ENCODE data around the gene C1QTNF8. TPM values are rescaled to one million over a fixed set of nuclear protein-coding genes. Genes with fewer than 3 reads are reported as not detected.

Gene C1QTNF8
- total and polyA plus RNA-seq, 4 donors, result 1.2 to 1.4 TPM; not detected in 2

DNA sequence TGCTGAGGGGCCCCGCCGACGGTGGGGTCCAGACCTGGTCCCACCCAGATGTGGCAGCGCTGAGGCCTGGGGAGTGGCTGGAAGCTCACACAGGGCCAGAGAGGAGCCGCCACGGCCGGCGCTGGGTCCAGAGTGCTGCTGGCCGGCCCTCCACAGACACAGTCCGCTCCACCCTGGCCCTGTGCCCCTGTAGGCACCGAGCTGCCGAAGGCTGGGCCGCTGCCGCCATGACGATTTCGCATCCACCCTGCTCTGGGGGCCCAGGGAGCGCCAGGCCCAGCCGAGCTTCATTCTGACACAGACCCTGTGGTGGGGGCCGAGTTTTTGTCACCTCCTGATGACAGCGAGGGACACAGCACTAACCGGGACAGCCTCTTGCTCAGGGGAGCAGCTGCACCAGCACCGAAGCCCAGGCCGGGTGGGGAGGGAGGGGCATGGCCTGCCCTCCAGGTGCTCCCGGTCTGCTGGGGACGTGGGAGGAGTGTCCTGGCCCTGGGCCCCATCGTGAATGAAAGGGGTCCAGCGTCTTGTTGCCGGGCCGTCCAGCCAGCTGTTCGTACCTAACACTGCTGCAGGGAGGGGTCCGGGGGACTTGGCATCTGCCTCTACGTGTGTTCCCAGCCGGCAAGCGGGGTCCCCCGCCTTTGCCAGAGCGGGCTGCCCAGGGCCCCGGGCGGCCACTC lies 50.6 kb downstream of the C1QTNF8 start:
- intact Hi-C loops (cut with DNase I), result no loop called here
- DNase-seq (no peak), ATAC-seq (ENCODE audit: low FRiP score) (peak; percentile 5)
- 49 to 53% methylated on average over 28 to 38 of the region's 38 CpGs for WGBS, 2 donors
- no peak overlapping the region for H3K4me3 ChIP-seq (ENCODE audit: low read length in 2 of 2)
- no peaks in the 10 kb centered on the region for H3K36me3 ChIP-seq (ENCODE audit: control insufficient read depth in 1 of 2, insufficient read depth in 2 of 2, low read length in 1 of 2)
- H3K9me3 ChIP-seq (ENCODE audit: control insufficient read depth, low read length), result no peaks in the 10 kb centered on the region
- H3K27me3 ChIP-seq (ENCODE audit: control insufficient read depth in 1 of 2, insufficient read depth in 2 of 2, low read length in 1 of 2), result no peaks in the 10 kb centered on the region
- no peak overlapping the region for H3K27ac ChIP-seq (ENCODE audit: low read depth in 1 of 2, low read length in 2 of 2)
- no peaks in the 10 kb centered on the region for H3K4me1 ChIP-seq (ENCODE audit: control insufficient read depth in 1 of 2, insufficient read depth in 2 of 2, low read length in 2 of 2)

DNA sequence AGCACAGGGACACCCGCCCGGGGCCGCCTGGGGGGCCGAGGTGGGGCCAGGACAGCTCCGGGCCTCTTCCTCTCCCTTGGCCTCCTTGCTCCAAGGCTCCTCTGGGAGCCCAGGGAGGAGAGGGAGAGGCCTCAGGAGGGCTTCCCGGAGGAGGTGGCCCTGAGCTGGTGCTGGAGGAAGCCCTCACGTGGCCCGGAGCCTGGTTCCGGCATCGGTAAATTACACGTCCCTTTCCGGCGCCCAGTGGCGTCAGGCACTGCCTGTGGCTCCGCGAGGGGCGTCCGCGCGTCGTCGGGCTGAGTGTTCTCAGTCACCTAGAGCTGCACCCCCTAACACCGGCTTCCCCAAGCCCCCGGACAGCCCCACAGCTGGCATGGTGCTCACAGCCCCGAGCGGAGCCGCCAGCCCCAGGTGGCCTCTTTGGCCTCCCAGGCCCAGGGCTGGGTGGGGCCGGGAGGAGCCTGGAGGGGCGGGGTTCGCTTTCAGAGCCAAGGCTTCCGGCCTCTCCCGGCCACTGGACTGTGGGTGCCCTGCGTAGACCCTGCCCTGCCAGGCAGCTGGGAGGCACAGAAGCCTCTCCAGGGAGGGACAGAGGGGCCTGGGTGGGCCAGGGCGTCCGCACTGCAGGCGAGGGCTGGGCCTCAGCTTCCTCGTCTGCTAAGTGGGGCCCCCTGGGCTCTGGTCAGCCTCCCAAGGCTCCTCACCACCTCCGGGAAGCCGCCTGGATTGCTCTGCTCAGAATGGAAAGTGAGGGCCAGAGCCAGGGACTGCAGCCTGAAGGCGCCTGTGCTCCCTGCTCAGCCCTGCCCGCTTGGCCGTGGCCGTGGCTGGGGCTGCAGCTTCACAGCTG lies 51.4 kb downstream of the C1QTNF8 start:
- Histone ChIP-seq H3K4me3 (ENCODE audit: low read length in 2 of 2) (no peak overlapping the region), H3K36me3 (ENCODE audit: control insufficient read depth in 1 of 2, insufficient read depth in 2 of 2, low read length in 1 of 2) (no peaks in the 10 kb centered on the region), H3K4me1 (ENCODE audit: control insufficient read depth in 1 of 2, insufficient read depth in 2 of 2, low read length in 2 of 2) (no peaks in the 10 kb centered on the region), H3K27me3 (ENCODE audit: control insufficient read depth in 1 of 2, insufficient read depth in 2 of 2, low read length in 1 of 2) (no peaks in the 10 kb centered on the region), H3K27ac (ENCODE audit: low read depth in 1 of 2, low read length in 2 of 2) (no peak overlapping the region), H3K9me3 (ENCODE audit: control insufficient read depth, low read length) (no peaks in the 10 kb centered on the region)
- no peak for ATAC-seq (ENCODE audit: low FRiP score)
- intact Hi-C loops (cut with DNase I), result no loop called here
- 72 to 77% methylated on average over 38 to 43 of the region's 43 CpGs for WGBS, 2 donors
- DNase-seq, result no peak

DNA sequence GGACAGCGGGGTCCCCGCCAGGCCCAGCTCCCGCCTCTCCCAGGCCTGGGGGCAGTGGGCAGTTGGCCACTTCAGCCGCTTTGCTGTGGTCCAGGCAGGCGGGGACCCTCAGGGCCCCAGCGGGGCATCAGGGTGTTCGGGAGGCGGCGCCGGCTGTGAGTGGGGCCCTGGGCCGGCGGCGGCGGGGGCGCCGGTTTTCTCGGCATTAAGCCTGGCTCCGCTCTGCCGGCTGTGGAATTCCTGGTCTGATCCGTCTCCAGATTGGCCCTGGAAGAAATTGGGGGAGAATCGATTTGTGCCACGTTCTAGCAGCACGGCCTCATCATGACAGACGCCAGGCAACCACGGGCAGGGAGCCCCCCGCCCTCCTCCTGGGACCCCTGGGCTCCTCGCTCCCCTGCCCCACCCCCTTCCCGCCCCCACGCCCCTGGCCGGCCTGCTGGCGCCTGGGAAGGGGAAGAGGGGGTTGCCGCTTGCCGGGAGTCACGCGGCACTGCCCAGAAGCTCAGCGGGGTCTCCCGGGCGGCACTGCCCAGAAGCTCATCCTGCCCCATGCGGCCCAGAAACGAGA lies 52.1 kb downstream of the C1QTNF8 start:
- Histone ChIP-seq H3K27me3 (ENCODE audit: control insufficient read depth in 1 of 2, insufficient read depth in 2 of 2, low read length in 1 of 2) (no peaks in the 10 kb centered on the region), H3K27ac (ENCODE audit: low read depth in 1 of 2, low read length in 2 of 2) (no peak overlapping the region)

DNA sequence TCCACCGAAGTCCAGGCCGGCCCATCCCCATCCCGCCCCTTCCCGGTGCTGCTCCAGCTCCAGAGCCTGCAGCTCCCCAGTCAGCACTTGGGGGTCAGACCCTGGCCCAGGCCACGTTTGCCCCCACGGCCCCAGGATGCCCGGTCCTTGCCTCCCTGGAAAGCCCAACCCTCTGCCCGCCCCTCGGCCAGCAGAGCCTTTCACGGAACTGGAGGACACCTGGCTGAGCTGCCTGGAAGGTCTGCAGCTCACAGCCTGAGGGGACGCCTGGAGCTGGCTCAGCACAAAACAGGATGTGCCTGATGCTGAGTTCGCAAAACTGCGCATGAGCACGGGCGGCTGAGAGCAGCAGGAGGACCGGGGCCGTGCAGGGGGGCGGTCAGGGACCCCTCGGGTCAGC lies 53.2 kb downstream of the C1QTNF8 start:
- H3K4me1 ChIP-seq (ENCODE audit: control insufficient read depth in 1 of 2, insufficient read depth in 2 of 2, low read length in 2 of 2), result no peaks in the 10 kb centered on the region
- H3K9me3 ChIP-seq (ENCODE audit: control insufficient read depth, low read length), result no peaks in the 10 kb centered on the region
- ATAC-seq (ENCODE audit: low FRiP score), result no peak
- no peak for DNase-seq
- WGBS, 2 donors, result 52 to 56% methylated on average over 18 to 19 of the region's 19 CpGs
- no peaks in the 10 kb centered on the region for H3K36me3 ChIP-seq (ENCODE audit: control insufficient read depth in 1 of 2, insufficient read depth in 2 of 2, low read length in 1 of 2)
- no peak overlapping the region for H3K4me3 ChIP-seq (ENCODE audit: low read length in 2 of 2)
- H3K27me3 ChIP-seq (ENCODE audit: control insufficient read depth in 1 of 2, insufficient read depth in 2 of 2, low read length in 1 of 2), result no peaks in the 10 kb centered on the region
- intact Hi-C loops (cut with DNase I), result no loop called here
- H3K27ac ChIP-seq (ENCODE audit: low read depth in 1 of 2, low read length in 2 of 2), result no peak overlapping the region

More for the DNA sequence above, 52.1 kb downstream of the C1QTNF8 start:
- Histone ChIP-seq H3K4me1 (ENCODE audit: control insufficient read depth in 1 of 2, insufficient read depth in 2 of 2, low read length in 2 of 2) (no peaks in the 10 kb centered on the region), H3K4me3 (ENCODE audit: low read length in 2 of 2) (no peak overlapping the region), H3K36me3 (ENCODE audit: control insufficient read depth in 1 of 2, insufficient read depth in 2 of 2, low read length in 1 of 2) (no peaks in the 10 kb centered on the region), H3K9me3 (ENCODE audit: control insufficient read depth, low read length) (no peaks in the 10 kb centered on the region)
- DNase-seq, result no peak
- no peak for ATAC-seq (ENCODE audit: low FRiP score)
- whole genome bisulfite sequencing, 2 donors, result 35 to 52% methylated on average over 34 to 40 of the region's 40 CpGs
- intact Hi-C loops (cut with DNase I), result no loop called here

DNA sequence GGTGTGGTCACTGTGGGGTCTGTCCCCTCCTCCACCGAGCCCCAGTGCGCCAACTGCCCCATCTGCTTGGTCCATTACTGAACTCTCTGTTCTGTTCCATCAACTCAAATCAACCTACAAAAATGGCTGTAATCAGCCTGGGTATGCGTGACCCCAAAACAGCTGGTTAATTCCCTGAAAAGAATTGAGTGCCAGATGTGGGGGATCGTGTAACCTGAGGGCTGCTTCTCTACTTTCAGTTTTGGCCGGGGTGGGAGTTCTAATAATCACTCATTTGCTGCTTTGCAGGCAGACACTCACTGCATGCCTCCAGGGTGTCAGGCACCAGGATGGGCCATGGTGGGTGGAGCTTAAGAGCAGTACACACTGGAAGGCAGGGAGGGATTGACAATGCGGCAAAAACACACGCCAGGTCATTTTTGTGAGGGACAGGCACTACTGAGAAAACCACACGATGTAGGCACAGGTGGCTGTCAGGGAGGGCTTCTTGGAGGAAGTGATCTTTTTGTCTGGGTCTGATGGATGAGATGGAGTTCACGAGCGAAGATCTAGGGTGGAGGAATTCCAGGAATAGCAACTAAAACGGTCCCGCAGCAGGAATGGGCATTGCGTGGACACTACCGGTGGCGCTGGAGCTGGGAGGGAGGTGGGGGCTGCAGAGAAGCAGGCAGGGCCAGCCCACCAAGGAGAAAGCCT lies 53.8 kb downstream of the C1QTNF8 start:
- Histone ChIP-seq H3K4me3 (ENCODE audit: low read length in 2 of 2) (no peak overlapping the region), H3K4me1 (ENCODE audit: control insufficient read depth in 1 of 2, insufficient read depth in 2 of 2, low read length in 2 of 2) (no peaks in the 10 kb centered on the region), H3K27me3 (ENCODE audit: control insufficient read depth in 1 of 2, insufficient read depth in 2 of 2, low read length in 1 of 2) (no peaks in the 10 kb centered on the region), H3K36me3 (ENCODE audit: control insufficient read depth in 1 of 2, insufficient read depth in 2 of 2, low read length in 1 of 2) (no peaks in the 10 kb centered on the region), H3K9me3 (ENCODE audit: control insufficient read depth, low read length) (no peaks in the 10 kb centered on the region), H3K27ac (ENCODE audit: low read depth in 1 of 2, low read length in 2 of 2) (no peak overlapping the region)
- no peak for DNase-seq
- intact Hi-C loops (cut with DNase I), result no loop called here
- ATAC-seq (ENCODE audit: low FRiP score), result no peak
- 84 to 90% methylated on average over 15 of the region's 15 CpGs for WGBS, 2 donors

DNA sequence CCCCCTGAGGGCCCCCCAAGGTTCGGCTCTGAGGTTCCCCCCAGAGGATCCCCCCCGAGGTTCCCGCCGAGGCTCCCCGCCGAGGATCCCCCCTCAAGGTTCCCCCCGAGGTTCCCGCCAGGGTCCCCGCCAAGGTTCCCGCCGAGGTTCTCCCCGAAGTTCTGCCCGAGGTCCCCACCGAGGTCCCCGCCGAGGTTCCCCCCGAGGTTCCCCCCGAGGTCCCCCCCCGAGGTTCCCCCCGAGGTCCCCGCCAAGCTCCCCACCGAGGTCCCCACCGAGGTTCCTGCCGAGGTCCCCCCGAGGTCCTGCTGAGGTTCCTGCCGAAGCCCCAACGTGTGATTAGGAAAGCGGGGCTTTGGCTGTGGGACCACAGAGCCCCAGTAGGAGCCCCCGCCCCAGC lies 55.7 kb downstream of the C1QTNF8 start:
- no peak for ATAC-seq (ENCODE audit: low FRiP score)
- Histone ChIP-seq H3K36me3 (ENCODE audit: control insufficient read depth in 1 of 2, insufficient read depth in 2 of 2, low read length in 1 of 2) (no peaks in the 10 kb centered on the region), H3K4me3 (ENCODE audit: low read length in 2 of 2) (no peak overlapping the region), H3K27me3 (ENCODE audit: control insufficient read depth in 1 of 2, insufficient read depth in 2 of 2, low read length in 1 of 2) (no peaks in the 10 kb centered on the region), H3K27ac (ENCODE audit: low read depth in 1 of 2, low read length in 2 of 2) (no peak overlapping the region), H3K9me3 (ENCODE audit: control insufficient read depth, low read length) (no peaks in the 10 kb centered on the region), H3K4me1 (ENCODE audit: control insufficient read depth in 1 of 2, insufficient read depth in 2 of 2, low read length in 2 of 2) (no peaks in the 10 kb centered on the region)
- 91 to 94% methylated on average over 29 of the region's 29 CpGs for WGBS, 2 donors
- DNase-seq, result no peak
- intact Hi-C loops (cut with DNase I), result no loop called here

DNA sequence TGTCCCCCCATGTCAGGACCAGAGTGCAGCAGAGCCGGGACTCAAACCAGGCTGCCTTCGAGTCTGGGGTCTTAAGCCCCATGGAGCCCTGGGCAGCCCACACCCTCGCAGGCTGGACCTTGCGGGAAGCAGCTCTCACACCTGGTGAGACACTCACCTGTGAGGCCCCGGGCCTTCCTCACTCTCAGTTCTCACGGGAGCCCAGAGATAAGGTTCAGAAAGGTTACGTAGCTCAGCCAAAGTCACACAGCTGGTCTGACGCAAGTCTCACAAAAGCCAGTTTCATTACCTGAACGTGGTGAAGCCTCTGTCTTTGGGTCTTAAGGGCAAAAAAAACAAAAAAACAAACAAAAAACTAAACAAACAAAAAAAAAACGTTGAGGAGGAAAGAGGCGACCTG lies 56.3 kb downstream of the C1QTNF8 start:
- intact Hi-C loops (cut with DNase I), result no loop called here
- H3K27ac ChIP-seq (ENCODE audit: low read depth in 1 of 2, low read length in 2 of 2), result no peak overlapping the region
- ATAC-seq (ENCODE audit: low FRiP score) (no peak), DNase-seq (no peak)
- no peaks in the 10 kb centered on the region for H3K36me3 ChIP-seq (ENCODE audit: control insufficient read depth in 1 of 2, insufficient read depth in 2 of 2, low read length in 1 of 2)
- H3K4me3 ChIP-seq (ENCODE audit: low read length in 2 of 2), result no peak overlapping the region
- H3K4me1 ChIP-seq (ENCODE audit: control insufficient read depth in 1 of 2, insufficient read depth in 2 of 2, low read length in 2 of 2), result no peaks in the 10 kb centered on the region
- no peaks in the 10 kb centered on the region for H3K27me3 ChIP-seq (ENCODE audit: control insufficient read depth in 1 of 2, insufficient read depth in 2 of 2, low read length in 1 of 2)
- 77 to 80% methylated on average over 11 of the region's 11 CpGs for WGBS, 2 donors
- no peaks in the 10 kb centered on the region for H3K9me3 ChIP-seq (ENCODE audit: control insufficient read depth, low read length)

DNA sequence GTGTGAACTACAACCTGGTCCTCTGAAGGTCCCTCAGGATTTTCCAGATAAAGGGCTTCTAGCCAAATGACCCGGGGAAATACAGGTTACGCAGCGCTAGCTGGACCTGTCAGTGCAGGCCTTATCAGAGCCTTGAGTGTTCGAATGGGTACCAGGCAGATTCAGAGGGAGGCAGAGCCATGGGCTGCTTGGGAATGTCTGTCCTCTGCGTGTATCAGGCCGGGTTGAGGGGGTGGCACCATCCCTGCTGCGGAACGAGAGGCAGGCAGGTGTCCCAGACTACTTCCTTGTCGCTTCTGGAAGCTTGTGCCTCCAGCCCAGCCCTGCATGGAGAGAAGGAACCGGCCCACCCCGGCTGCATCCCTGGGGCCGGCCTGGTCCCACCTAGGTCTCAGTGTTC lies 57.1 kb downstream of the C1QTNF8 start:
- intact Hi-C loops (cut with DNase I), result no loop called here
- no peak for ATAC-seq (ENCODE audit: low FRiP score)
- Histone ChIP-seq H3K4me3 (ENCODE audit: low read length in 2 of 2) (no peak overlapping the region), H3K9me3 (ENCODE audit: control insufficient read depth, low read length) (no peaks in the 10 kb centered on the region), H3K4me1 (ENCODE audit: control insufficient read depth in 1 of 2, insufficient read depth in 2 of 2, low read length in 2 of 2) (no peaks in the 10 kb centered on the region), H3K27ac (ENCODE audit: low read depth in 1 of 2, low read length in 2 of 2) (no peak overlapping the region), H3K36me3 (ENCODE audit: control insufficient read depth in 1 of 2, insufficient read depth in 2 of 2, low read length in 1 of 2) (no peaks in the 10 kb centered on the region), H3K27me3 (ENCODE audit: control insufficient read depth in 1 of 2, insufficient read depth in 2 of 2, low read length in 1 of 2) (no peaks in the 10 kb centered on the region)
- no peak for DNase-seq
- WGBS, 2 donors, result 85 to 86% methylated on average over 12 of the region's 12 CpGs
